ENCODE measurements around the gene CLNK. TPM values are rescaled to one million over a fixed set of nuclear protein-coding genes. Genes with fewer than 3 reads are reported as not detected.
"Not testable (repeated sequence)": the region's sequence is repeated elsewhere in the genome, so short reads cannot be mapped to it uniquely, and the experiment has no call there.

The CLNK gene
- total and polyA plus RNA-seq, 4 donors = under 0.01 to 0.26 (median 0.11) TPM

- H3K27me3 ChIP-seq (ENCODE audit: control insufficient read depth, insufficient read depth, low read length) = no peaks in the 10 kb centered on the region
- 80% methylated on average over 2 of the region's 11 CpGs for WGBS (ENCODE audit: insufficient coverage)
- H3K4me1 ChIP-seq (ENCODE audit: control insufficient read depth, insufficient read depth, low read length) = no peaks in the 10 kb centered on the region
- no peaks in the 10 kb centered on the region for H3K36me3 ChIP-seq (ENCODE audit: control insufficient read depth, insufficient read depth, low read length)
- no peak overlapping the region for H3K27ac ChIP-seq (ENCODE audit: low read depth, low read length)
- no peak overlapping the region for H3K4me3 ChIP-seq (ENCODE audit: low read depth, low read length)
- H3K9me3 ChIP-seq (ENCODE audit: control insufficient read depth, insufficient read depth, low read length) = no peaks in the 10 kb centered on the region
- peak in 1 of 6 donors; percentile 35 for DNase-seq (ENCODE audit: low read depth in 4 of 6, low spot score in 6 of 6)
Measured at GRCh38 chr4:10577508-10578426, 106.8 kb downstream of the CLNK start.

GRCh38 chr4:10577018-10577417 lies 107.5 kb downstream of the CLNK start:
- H3K4me3 ChIP-seq (ENCODE audit: low read depth, low read length) = no peak overlapping the region
- peak in 1 of 6 donors; percentile 58 for DNase-seq (ENCODE audit: low read depth in 4 of 6, low spot score in 6 of 6)
- WGBS (ENCODE audit: insufficient coverage) = no CpG with 5 or more reads among the region's 1 CpG
- no peaks in the 10 kb centered on the region for H3K27me3 ChIP-seq (ENCODE audit: control insufficient read depth, insufficient read depth, low read length)
- H3K4me1 ChIP-seq (ENCODE audit: control insufficient read depth, insufficient read depth, low read length) = no peaks in the 10 kb centered on the region
- no peaks in the 10 kb centered on the region for H3K36me3 ChIP-seq (ENCODE audit: control insufficient read depth, insufficient read depth, low read length)
- no peak overlapping the region for H3K27ac ChIP-seq (ENCODE audit: low read depth, low read length)
- no peaks in the 10 kb centered on the region for H3K9me3 ChIP-seq (ENCODE audit: control insufficient read depth, insufficient read depth, low read length)

GRCh38 chr4:10576236-10576635 lies 108.3 kb downstream of the CLNK start:
- Histone ChIP-seq H3K9me3 (ENCODE audit: control insufficient read depth, insufficient read depth, low read length) (no peaks in the 10 kb centered on the region), H3K27me3 (ENCODE audit: control insufficient read depth, insufficient read depth, low read length) (no peaks in the 10 kb centered on the region), H3K36me3 (ENCODE audit: control insufficient read depth, insufficient read depth, low read length) (no peaks in the 10 kb centered on the region), H3K4me3 (ENCODE audit: low read depth, low read length) (no peak overlapping the region), H3K27ac (ENCODE audit: low read depth, low read length) (no peak overlapping the region), H3K4me1 (ENCODE audit: control insufficient read depth, insufficient read depth, low read length) (no peaks in the 10 kb centered on the region)
- no peak for DNase-seq (ENCODE audit: low read depth in 4 of 6, low spot score in 6 of 6)
- WGBS (ENCODE audit: insufficient coverage) = 83% methylated on average over 2 of the region's 4 CpGs

GRCh38 chr4:10575414-10575813 lies 109.2 kb downstream of the CLNK start:
- no peaks in the 10 kb centered on the region for H3K4me1 ChIP-seq (ENCODE audit: control insufficient read depth, insufficient read depth, low read length)
- no peak for DNase-seq (ENCODE audit: low read depth in 4 of 6, low spot score in 6 of 6)
- no peaks in the 10 kb centered on the region for H3K9me3 ChIP-seq (ENCODE audit: control insufficient read depth, insufficient read depth, low read length)
- H3K4me3 ChIP-seq (ENCODE audit: low read depth, low read length) = no peak overlapping the region
- H3K27ac ChIP-seq (ENCODE audit: low read depth, low read length) = no peak overlapping the region
- 95% methylated on average over 6 of the region's 7 CpGs for WGBS (ENCODE audit: insufficient coverage)
- H3K36me3 ChIP-seq (ENCODE audit: control insufficient read depth, insufficient read depth, low read length) = no peaks in the 10 kb centered on the region
- no peaks in the 10 kb centered on the region for H3K27me3 ChIP-seq (ENCODE audit: control insufficient read depth, insufficient read depth, low read length)

- H3K4me3 ChIP-seq (ENCODE audit: low read depth, low read length); H3K27ac ChIP-seq (ENCODE audit: low read depth, low read length); H3K4me1 ChIP-seq (ENCODE audit: control insufficient read depth, insufficient read depth, low read length); DNase-seq (ENCODE audit: low read depth in 4 of 6, low spot score in 6 of 6); H3K27me3 ChIP-seq (ENCODE audit: control insufficient read depth, insufficient read depth, low read length); H3K36me3 ChIP-seq (ENCODE audit: control insufficient read depth, insufficient read depth, low read length); H3K9me3 ChIP-seq (ENCODE audit: control insufficient read depth, insufficient read depth, low read length): not testable (repeated sequence)
- 92% methylated on average over 7 of the region's 8 CpGs for WGBS (ENCODE audit: insufficient coverage)
Measured at GRCh38 chr4:10574553-10574952, 110.0 kb downstream of the CLNK start.

GRCh38 chr4:10571909-10572308 lies 112.7 kb downstream of the CLNK start:
- Histone ChIP-seq H3K36me3 (ENCODE audit: control insufficient read depth, insufficient read depth, low read length) (no peaks in the 10 kb centered on the region), H3K4me1 (ENCODE audit: control insufficient read depth, insufficient read depth, low read length) (no peaks in the 10 kb centered on the region), H3K9me3 (ENCODE audit: control insufficient read depth, insufficient read depth, low read length) (no peaks in the 10 kb centered on the region), H3K27me3 (ENCODE audit: control insufficient read depth, insufficient read depth, low read length) (no peaks in the 10 kb centered on the region), H3K27ac (ENCODE audit: low read depth, low read length) (no peak overlapping the region), H3K4me3 (ENCODE audit: low read depth, low read length) (no peak overlapping the region)
- DNase-seq (ENCODE audit: low read depth in 4 of 6, low spot score in 6 of 6) = peak in 1 of 6 donors; percentile 27
- WGBS (ENCODE audit: insufficient coverage) = no CpG with 5 or more reads among the region's 2 CpGs

GRCh38 chr4:10569491-10569890 lies 115.1 kb downstream of the CLNK start:
- DNase-seq (ENCODE audit: low read depth in 4 of 6, low spot score in 6 of 6) = no peak
- Histone ChIP-seq H3K27me3 (ENCODE audit: control insufficient read depth, insufficient read depth, low read length) (no peaks in the 10 kb centered on the region), H3K9me3 (ENCODE audit: control insufficient read depth, insufficient read depth, low read length) (no peaks in the 10 kb centered on the region), H3K36me3 (ENCODE audit: control insufficient read depth, insufficient read depth, low read length) (no peaks in the 10 kb centered on the region), H3K4me3 (ENCODE audit: low read depth, low read length) (no peak overlapping the region), H3K4me1 (ENCODE audit: control insufficient read depth, insufficient read depth, low read length) (no peaks in the 10 kb centered on the region), H3K27ac (ENCODE audit: low read depth, low read length) (no peak overlapping the region)
- 90% methylated on average over 2 of the region's 2 CpGs for WGBS (ENCODE audit: insufficient coverage)

GRCh38 chr4:10567766-10568165 lies 116.8 kb downstream of the CLNK start:
- DNase-seq (ENCODE audit: low read depth in 4 of 6, low spot score in 6 of 6) = no peak
- H3K27me3 ChIP-seq (ENCODE audit: control insufficient read depth, insufficient read depth, low read length) = no peaks in the 10 kb centered on the region
- H3K4me3 ChIP-seq (ENCODE audit: low read depth, low read length) = no peak overlapping the region
- H3K36me3 ChIP-seq (ENCODE audit: control insufficient read depth, insufficient read depth, low read length) = no peaks in the 10 kb centered on the region
- H3K9me3 ChIP-seq (ENCODE audit: control insufficient read depth, insufficient read depth, low read length) = no peaks in the 10 kb centered on the region
- no peaks in the 10 kb centered on the region for H3K4me1 ChIP-seq (ENCODE audit: control insufficient read depth, insufficient read depth, low read length)
- no peak overlapping the region for H3K27ac ChIP-seq (ENCODE audit: low read depth, low read length)

- Histone ChIP-seq H3K36me3 (ENCODE audit: control insufficient read depth, insufficient read depth, low read length) (no peaks in the 10 kb centered on the region), H3K27me3 (ENCODE audit: control insufficient read depth, insufficient read depth, low read length) (no peaks in the 10 kb centered on the region), H3K4me1 (ENCODE audit: control insufficient read depth, insufficient read depth, low read length) (no peaks in the 10 kb centered on the region), H3K4me3 (ENCODE audit: low read depth, low read length) (no peak overlapping the region), H3K9me3 (ENCODE audit: control insufficient read depth, insufficient read depth, low read length) (no peaks in the 10 kb centered on the region), H3K27ac (ENCODE audit: low read depth, low read length) (no peak overlapping the region)
- WGBS (ENCODE audit: insufficient coverage) = 50% methylated on average over 3 of the region's 5 CpGs
- no peak for DNase-seq (ENCODE audit: low read depth in 4 of 6, low spot score in 6 of 6)
Measured at GRCh38 chr4:10565166-10565780, 119.3 kb downstream of the CLNK start.

GRCh38 chr4:10554694-10555093 lies 129.9 kb downstream of the CLNK start:
- no peaks in the 10 kb centered on the region for H3K9me3 ChIP-seq (ENCODE audit: control insufficient read depth, insufficient read depth, low read length)
- H3K4me1 ChIP-seq (ENCODE audit: control insufficient read depth, insufficient read depth, low read length) = no peaks in the 10 kb centered on the region
- H3K4me3 ChIP-seq (ENCODE audit: low read depth, low read length) = no peak overlapping the region
- H3K36me3 ChIP-seq (ENCODE audit: control insufficient read depth, insufficient read depth, low read length) = no peaks in the 10 kb centered on the region
- WGBS (ENCODE audit: insufficient coverage) = no CpG with 5 or more reads among the region's 6 CpGs
- peak; percentile 70 to 95 (median 75) for DNase-seq (ENCODE audit: low read depth in 4 of 6, low spot score in 6 of 6)
- H3K27me3 ChIP-seq (ENCODE audit: control insufficient read depth, insufficient read depth, low read length) = no peaks in the 10 kb centered on the region
- H3K27ac ChIP-seq (ENCODE audit: low read depth, low read length) = no peak overlapping the region
